ENCODE data around the gene TCF12. TPM values are rescaled to one million over a fixed set of nuclear protein-coding genes. Genes with fewer than 3 reads are reported as not detected.

The TCF12 gene
- total and polyA plus RNA-seq, 2 donors (not counting 3 experiments of a cell fraction or from before 2014, with no cell fraction given), result 72.1 to 133 TPM

GRCh38 chr15:57092252-57092651, 173.8 kb downstream of the TCF12 start:
- H3K9me3 ChIP-seq (replicated peaks; ENCODE audit: control insufficient read depth, insufficient read depth, low read length), result no peaks in the 10 kb centered on the region
- H3K9me1 ChIP-seq (replicated peaks; ENCODE audit: control insufficient read depth, extremely low read depth, insufficient read depth, low read length), result no peaks in the 10 kb centered on the region
- no TSS peak for BruUV-seq (replicated peaks)
- dilution Hi-C loops (cut with MboI; ENCODE audit: extremely low pct_ligation_motif_present, low sequenced_read_pairs), result no loop called here
- no peak overlapping the region for H2AFZ ChIP-seq (ENCODE audit: low read depth, low read length)
- ChIA-PET CTCF (interaction anchor here (2.9 kb wide), 1 partner anchor 46 kb away, joined by 10 read pairs; no protein-coding TSS in a partner anchor), POLR2A (no interaction called here)
- H3K4me2 ChIP-seq (ENCODE audit: insufficient read depth, low read length), result no peak overlapping the region
- intact Hi-C loops (cut with micrococcal nuclease), result no loop called here
- no peaks in the 10 kb centered on the region for H3K36me3 ChIP-seq (ENCODE audit: control insufficient read depth in 2 of 2, extremely low read depth in 1 of 2, insufficient read depth in 2 of 2, low read length in 2 of 2)
- peaks cover 6% of the 10 kb centered on the region for H4K20me1 ChIP-seq (replicated peaks; ENCODE audit: control insufficient read depth, extremely low read depth, insufficient read depth, low read length)
- H3K4me3 ChIP-seq (replicated peaks in 1 of 3; ENCODE audit: insufficient read depth in 1 of 3, low read depth in 1 of 3, low read length in 3 of 3), result no peak overlapping the region
- TF ChIP-seq GATA2 (IDR thresholded peaks at IDR 0.05; ENCODE audit: insufficient read depth, insufficient read length, low read depth, low read length) (no peak), MYC (IDR thresholded peaks at IDR 0.05; ENCODE audit: low read depth, low read length) (no peak), POLR2AphosphoS5 (IDR thresholded peaks at IDR 0.05; ENCODE audit: insufficient read depth, low read depth, low read length) (no peak), FOS (IDR thresholded peaks at IDR 0.05; ENCODE audit: borderline replicate concordance, insufficient read depth, low read length) (no peak), POLR2A (IDR thresholded peaks at IDR 0.05; ENCODE audit: low read depth, low read length) (no peak), CTCF (IDR thresholded peaks at IDR 0.05; ENCODE audit: extremely low read depth in 1 of 2, insufficient read depth in 1 of 2, low read depth in 1 of 2, low read length in 2 of 2) (no peak), MAX (IDR thresholded peaks at IDR 0.05; ENCODE audit: insufficient read depth, insufficient read length) (no peak), EZH2 (IDR thresholded peaks at IDR 0.05; ENCODE audit: borderline replicate concordance, low read depth, low read length, severe bottlenecking) (no peak), JUN (IDR thresholded peaks at IDR 0.05; ENCODE audit: borderline replicate concordance, insufficient read depth, insufficient read length, low read depth) (no peak)
- H3K27ac ChIP-seq (ENCODE audit: insufficient read depth, low read depth, low read length), result no peak overlapping the region
- no peak overlapping the region for H3K9ac ChIP-seq (replicated peaks; ENCODE audit: extremely low read depth, insufficient read depth, low read length)
- H3K27me3 ChIP-seq (ENCODE audit: control insufficient read depth in 2 of 2, insufficient read depth in 2 of 2, low read length in 2 of 2), result no peaks in the 10 kb centered on the region
- DNase-seq (ENCODE audit: low read depth, low spot score) (no peak), FAIRE-seq (no peak)
- H3K79me2 ChIP-seq (ENCODE audit: control insufficient read depth, insufficient read depth, low read length), result peaks cover 38% of the 10 kb centered on the region
- H3K4me1 ChIP-seq (ENCODE audit: control insufficient read depth, extremely low read depth, insufficient read depth, low read length), result peaks cover 10% of the 10 kb centered on the region
